Liver (tissue), 9 donors: ENCODE measurements around the gene OR4K5. TPM values are rescaled to one million over a fixed set of nuclear protein-coding genes. Genes with fewer than 3 reads are reported as not detected.

Source experiments
- DNase-seq: peaks from one replicate; pipeline ENCODE4 v3.0.0-alpha.2; 2017; ENCODE audit warnings: low spot score
- H3K27ac ChIP-seq, 2 donors: one replicate each; pipeline ENCODE4 v1.7.0; 2013; ENCODE audit warnings: inconsistent platforms in 2 of 2, low read length in 2 of 2, control low read depth in 1 of 2, low read depth in 1 of 2, mild to moderate bottlenecking in 1 of 2
- H3K27me3 ChIP-seq, 4 donors: one replicate each; pipeline versions ENCODE4 v1.6.1 to v1.7.0; 2013; ENCODE audit warnings: low read length in 3 of 4, inconsistent platforms in 1 of 4, mild to moderate bottlenecking in 1 of 4, moderate library complexity in 1 of 4; ENCODE audit not compliant: control insufficient read depth in 4 of 4, insufficient read depth in 4 of 4
- H3K36me3 ChIP-seq, 4 donors: one replicate each; pipeline versions ENCODE4 v1.6.1 to v1.7.0; 2013; ENCODE audit warnings: low read length in 3 of 4, mild to moderate bottlenecking in 3 of 4, low read depth in 1 of 4, moderate library complexity in 1 of 4; ENCODE audit not compliant: control insufficient read depth in 4 of 4, insufficient read depth in 3 of 4
- H3K4me1 ChIP-seq, 4 donors: one replicate each; pipeline versions ENCODE4 v1.6.1 to v1.7.0; 2013; ENCODE audit warnings: low read length in 3 of 4, mild to moderate bottlenecking in 3 of 4, moderate library complexity in 1 of 4; ENCODE audit not compliant: control insufficient read depth in 4 of 4, insufficient read depth in 4 of 4
- H3K4me3 ChIP-seq, 3 donors: one replicate each; pipeline versions ENCODE4 v1.6.1 to v1.7.0; 2013; ENCODE audit warnings: low read length in 3 of 3, control low read depth in 1 of 3, low read depth in 1 of 3, mild to moderate bottlenecking in 1 of 3
- H3K9ac ChIP-seq, 2 donors: one replicate each; pipeline ENCODE4 v1.7.0; 2013; ENCODE audit warnings: low read length in 2 of 2, mild to moderate bottlenecking in 2 of 2, moderate library complexity in 2 of 2, control low read depth in 1 of 2, low read depth in 1 of 2
- H3K9me3 ChIP-seq, 4 donors: one replicate each; pipeline versions ENCODE4 v1.6.1 to v1.7.0; 2013; ENCODE audit warnings: low read length in 3 of 4; ENCODE audit not compliant: control insufficient read depth in 4 of 4
- ATF3 ChIP-seq: IDR thresholded peaks from 2 replicates; pipeline ENCODE4 v1.6.1; 2016; ENCODE audit warnings: antibody characterized with exemption
- CTCF ChIP-seq: fragments of 150-350 bp; IDR thresholded peaks from 2 replicates; pipeline ENCODE4 v1.5.1; 2017; ENCODE audit warnings: improper control_type of control experiment, low read depth, low read length; ENCODE audit not compliant: missing input control
- FOXA1 ChIP-seq: IDR thresholded peaks from 2 replicates; pipeline ENCODE4 v1.6.1; 2016; ENCODE audit warnings: antibody characterized with exemption
- FOXA2 ChIP-seq: IDR thresholded peaks from 2 replicates; pipeline ENCODE4 v1.6.1; 2016; ENCODE audit warnings: antibody characterized with exemption
- HNF4G ChIP-seq: IDR thresholded peaks from 2 replicates; pipeline ENCODE4 v1.6.1; 2016; ENCODE audit warnings: antibody characterized with exemption
- JUND ChIP-seq, 2 donors: IDR thresholded peaks; 2 replicates each; pipeline ENCODE4 v1.6.1; 2016; ENCODE audit warnings: antibody characterized with exemption in 2 of 2
- NR2F2 ChIP-seq: IDR thresholded peaks from 2 replicates; pipeline ENCODE4 v1.6.1; 2016; ENCODE audit warnings: antibody characterized with exemption
- RAD21 ChIP-seq, 2 donors: IDR thresholded peaks; 2 replicates each; pipeline ENCODE4 v1.6.1; 2016; ENCODE audit warnings: antibody characterized with exemption in 2 of 2, mild to moderate bottlenecking in 2 of 2
- RXRA ChIP-seq, 2 donors: IDR thresholded peaks; 2 replicates each; pipeline ENCODE4 v1.6.1; 2017 to 2018; ENCODE audit warnings: antibody characterized with exemption in 2 of 2, mild to moderate bottlenecking in 1 of 2
- SP1 ChIP-seq: IDR thresholded peaks from 2 replicates; pipeline ENCODE4 v1.6.1; 2018; ENCODE audit warnings: antibody characterized with exemption, mild to moderate bottlenecking
- WGBS: extraction: QIAGEN DNeasy Blood & Tissue Kit; methylation state at CpG from one replicate; pipeline ENCODE4 v1.1.7; 2013; 5-methylcytosine and 5-hydroxymethylcytosine counted together
- polyA plus RNA-seq, 2 donors: library from polyadenylated mRNA; stranded (reverse) in 1 of 2; unstranded in 1 of 2; fragments of 200-250 nt in 1 of 2; fragments of >200 nt in 1 of 2; fragmentation: Nextera tagmentation in 1 of 2; extraction: Ambion mirVana in 1 of 2; gene quantifications; one replicate each; pipeline versions ENCODE4 v1.2.1 to v1.2.3, GENCODE V29; 2013 to 2015
- total RNA-seq, 2 donors: library from RNA; depleted of rRNA; stranded (reverse); fragments of >200 nt; gene quantifications; one replicate each; pipeline ENCODE4 v1.2.3, GENCODE V29; 2014
- TF ChIP-seq, protein P1 (sequence below): IDR thresholded peaks from 2 replicates; pipeline ENCODE4 v1.6.1; 2016; ENCODE audit warnings: antibody characterized with exemption
- donor health status: healthy.
- donor health status: healthy.
- donor health status: healthy.
- donor health status: healthy.
- donor health status: healthy.

Gene OR4K5, protein sequence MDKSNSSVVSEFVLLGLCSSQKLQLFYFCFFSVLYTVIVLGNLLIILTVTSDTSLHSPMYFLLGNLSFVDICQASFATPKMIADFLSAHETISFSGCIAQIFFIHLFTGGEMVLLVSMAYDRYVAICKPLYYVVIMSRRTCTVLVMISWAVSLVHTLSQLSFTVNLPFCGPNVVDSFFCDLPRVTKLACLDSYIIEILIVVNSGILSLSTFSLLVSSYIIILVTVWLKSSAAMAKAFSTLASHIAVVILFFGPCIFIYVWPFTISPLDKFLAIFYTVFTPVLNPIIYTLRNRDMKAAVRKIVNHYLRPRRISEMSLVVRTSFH
- not detected for total RNA-seq
- not detected for polyA plus RNA-seq

GRCh38 chr14:19920021-19920657 lies at the start of gene OR4K5:
TSS of gene OR4K5 (plus strand) at chr14:19920607. CDS start at chr14:19920607, 0 bp downstream.
- Histone ChIP-seq H3K27me3 (no peaks in the 10 kb centered on the region), H3K9me3 (no peaks in the 10 kb centered on the region), H3K4me3 (no peak within 1 kb of the TSS), H3K9ac (no peak within 1 kb of the TSS), H3K27ac (no peak within 1 kb of the TSS), H3K4me1 (no peaks in the 10 kb centered on the region), H3K36me3 (no peaks in the 10 kb centered on the region)
- DNase-seq = no peak
- TF ChIP-seq RAD21 (IDR thresholded peaks at IDR 0.05) (no peak), RXRA (IDR thresholded peaks at IDR 0.05) (no peak), SP1 (no peak), FOXA2 (no peak), ATF3 (no peak), JUND (IDR thresholded peaks at IDR 0.05) (no peak)

- H3K9me3 ChIP-seq = no peaks in the 10 kb centered on the region
- no peak for TF ChIP-seq CTCF
- no peak for TF ChIP-seq FOXA1
- TF ChIP-seq HNF4G = no peak
- TF ChIP-seq JUND (IDR thresholded peaks at IDR 0.05) = no peak
- WGBS = 20% methylated on average over 6 of the region's 6 CpGs
- H3K4me1 ChIP-seq = no peaks in the 10 kb centered on the region
- no peak overlapping the region for H3K4me3 ChIP-seq
- no peaks in the 10 kb centered on the region for H3K27me3 ChIP-seq
- no peak for DNase-seq
- H3K9ac ChIP-seq = no peak overlapping the region
- H3K27ac ChIP-seq = no peak overlapping the region
- H3K36me3 ChIP-seq = no peaks in the 10 kb centered on the region
These were observed 47.2 kb upstream of the OR4K5 start for GRCh38 chr14:19873178-19873577.

DNA sequence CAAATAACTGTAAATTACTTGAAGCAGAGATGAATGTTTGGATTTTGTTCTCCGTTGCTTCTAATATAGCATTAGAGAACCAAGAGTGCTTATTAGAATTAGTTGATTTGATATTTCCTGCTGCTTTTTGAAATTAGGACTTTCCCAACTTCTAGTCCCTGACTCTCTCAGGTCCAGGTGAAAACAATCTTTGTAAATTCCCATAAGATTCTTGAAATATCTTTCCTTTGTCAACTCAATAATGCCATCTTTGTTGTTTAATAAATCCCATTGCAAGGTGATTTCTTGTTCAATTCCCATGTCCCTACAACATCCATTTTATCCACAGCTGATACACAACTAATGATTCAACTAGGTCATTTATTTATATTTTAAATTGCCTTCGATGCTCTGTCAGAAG lies 45.6 kb upstream of the OR4K5 start, which contains the start of gene OR4K2:
Gene OR4K2 (plus strand): TSS at position 301 of the 400 bp plus-strand sequence. CDS start 1,126 bp downstream, outside the sequence.
- Histone ChIP-seq H3K9me3 (no peaks in the 10 kb centered on the region), H3K4me1 (no peaks in the 10 kb centered on the region), H3K27ac (no peak within 1 kb of the TSS), H3K27me3 (no peaks in the 10 kb centered on the region), H3K36me3 (no peaks in the 10 kb centered on the region), H3K4me3 (no peak within 1 kb of the TSS), H3K9ac (no peak within 1 kb of the TSS)
- TF ChIP-seq NR2F2 (no peak), FOXA2 (no peak), RXRA (IDR thresholded peaks at IDR 0.05) (no peak)
- TF ChIP-seq, protein P1, sequence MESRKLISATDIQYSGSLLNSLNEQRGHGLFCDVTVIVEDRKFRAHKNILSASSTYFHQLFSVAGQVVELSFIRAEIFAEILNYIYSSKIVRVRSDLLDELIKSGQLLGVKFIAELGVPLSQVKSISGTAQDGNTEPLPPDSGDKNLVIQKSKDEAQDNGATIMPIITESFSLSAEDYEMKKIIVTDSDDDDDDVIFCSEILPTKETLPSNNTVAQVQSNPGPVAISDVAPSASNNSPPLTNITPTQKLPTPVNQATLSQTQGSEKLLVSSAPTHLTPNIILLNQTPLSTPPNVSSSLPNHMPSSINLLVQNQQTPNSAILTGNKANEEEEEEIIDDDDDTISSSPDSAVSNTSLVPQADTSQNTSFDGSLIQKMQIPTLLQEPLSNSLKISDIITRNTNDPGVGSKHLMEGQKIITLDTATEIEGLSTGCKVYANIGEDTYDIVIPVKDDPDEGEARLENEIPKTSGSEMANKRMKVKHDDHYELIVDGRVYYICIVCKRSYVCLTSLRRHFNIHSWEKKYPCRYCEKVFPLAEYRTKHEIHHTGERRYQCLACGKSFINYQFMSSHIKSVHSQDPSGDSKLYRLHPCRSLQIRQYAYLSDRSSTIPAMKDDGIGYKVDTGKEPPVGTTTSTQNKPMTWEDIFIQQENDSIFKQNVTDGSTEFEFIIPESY = no peak
- DNase-seq = no peak
- 53% methylated on average over 2 of the region's 2 CpGs for WGBS
